ENCODE results near the gene DGKE.

The DGKE gene

GRCh38 chr17:56823848-56824247, 10.1 kb upstream of the DGKE start:
- peaks cover 0 to 19% (median 0%) of the 10 kb centered on the region in 5 donors for H3K4me1 ChIP-seq (ENCODE audit: control insufficient read depth in 5 of 5, insufficient read depth in 5 of 5, low read length in 5 of 5)
- no peaks in the 10 kb centered on the region for H3K27me3 ChIP-seq (ENCODE audit: control insufficient read depth in 5 of 5, insufficient read depth in 4 of 5, low read length in 5 of 5)
- H3K9ac ChIP-seq (ENCODE audit: low read length in 5 of 5) = no peak overlapping the region
- H3K27ac ChIP-seq (ENCODE audit: low read depth, low read length) = no peak overlapping the region
- H3K4me3 ChIP-seq (ENCODE audit: low read depth in 1 of 5, low read length in 5 of 5) = no peak overlapping the region
- no peaks in the 10 kb centered on the region for H3K36me3 ChIP-seq (ENCODE audit: control insufficient read depth in 5 of 5, insufficient read depth in 5 of 5, low read length in 5 of 5)
- H3K9me3 ChIP-seq (ENCODE audit: control insufficient read depth in 5 of 5, low read length in 5 of 5) = no peaks in the 10 kb centered on the region

GRCh38 chr17:56824503-56824902, 9.4 kb upstream of the DGKE start:
- peaks cover 0 to 17% (median 0%) of the 10 kb centered on the region in 5 donors for H3K4me1 ChIP-seq (ENCODE audit: control insufficient read depth in 5 of 5, insufficient read depth in 5 of 5, low read length in 5 of 5)
- H3K9ac ChIP-seq (ENCODE audit: low read length in 5 of 5) = no peak overlapping the region
- no peaks in the 10 kb centered on the region for H3K9me3 ChIP-seq (ENCODE audit: control insufficient read depth in 5 of 5, low read length in 5 of 5)
- no peaks in the 10 kb centered on the region for H3K36me3 ChIP-seq (ENCODE audit: control insufficient read depth in 5 of 5, insufficient read depth in 5 of 5, low read length in 5 of 5)
- no peaks in the 10 kb centered on the region for H3K27me3 ChIP-seq (ENCODE audit: control insufficient read depth in 5 of 5, insufficient read depth in 4 of 5, low read length in 5 of 5)
- no peak overlapping the region for H3K27ac ChIP-seq (ENCODE audit: low read depth, low read length)
- H3K4me3 ChIP-seq (ENCODE audit: low read depth in 1 of 5, low read length in 5 of 5) = no peak overlapping the region

DNA sequence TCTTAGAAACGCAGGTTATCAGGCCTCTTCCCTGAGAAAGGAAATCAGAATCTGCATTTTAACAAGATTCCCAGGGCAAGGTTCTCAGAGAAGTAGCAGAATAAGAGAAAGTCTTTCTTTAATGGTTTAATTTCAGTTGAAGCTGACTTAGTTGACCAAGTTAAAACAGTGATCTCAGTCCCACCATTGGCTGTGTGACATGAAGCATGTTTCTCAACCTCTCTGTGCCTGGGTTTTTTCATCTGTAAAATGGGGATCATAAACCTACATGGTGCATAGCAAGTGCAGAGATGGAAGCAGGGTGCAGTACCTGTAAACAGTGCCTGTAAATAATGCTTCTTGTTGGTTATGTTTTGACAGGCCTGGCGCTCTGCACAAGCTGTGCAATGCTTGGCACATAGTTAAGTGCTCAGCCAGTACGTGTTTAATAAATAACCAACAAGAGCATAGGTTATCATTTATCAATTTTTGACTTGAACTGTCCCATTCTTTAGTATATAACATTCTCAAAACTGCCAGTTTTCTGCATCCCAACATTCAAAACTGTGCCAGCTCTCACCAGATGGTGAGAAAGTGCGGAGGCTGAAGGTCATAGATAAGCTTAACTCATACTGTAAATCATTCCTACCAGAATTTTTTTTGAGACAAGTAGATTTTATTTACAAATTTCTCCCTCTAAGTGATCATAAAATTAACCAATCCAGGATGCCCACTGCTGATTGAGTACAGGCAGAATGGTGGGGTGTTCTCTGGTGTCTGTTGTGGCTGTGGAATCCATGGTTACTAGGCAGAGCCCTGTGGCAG, 7.1 kb upstream of the DGKE start:
- H3K36me3 ChIP-seq (ENCODE audit: control insufficient read depth in 5 of 5, insufficient read depth in 5 of 5, low read length in 5 of 5) = peaks cover 0 to 8% (median 0%) of the 10 kb centered on the region in 5 donors
- H3K4me3 ChIP-seq (ENCODE audit: low read depth in 1 of 5, low read length in 5 of 5) = no peak overlapping the region
- H3K4me1 ChIP-seq (ENCODE audit: control insufficient read depth in 5 of 5, insufficient read depth in 5 of 5, low read length in 5 of 5) = peaks cover 0 to 16% (median 3%) of the 10 kb centered on the region in 5 donors
- no peak overlapping the region for H3K27ac ChIP-seq (ENCODE audit: low read depth, low read length)
- no peaks in the 10 kb centered on the region for H3K9me3 ChIP-seq (ENCODE audit: control insufficient read depth in 5 of 5, low read length in 5 of 5)
- H3K9ac ChIP-seq (ENCODE audit: low read length in 5 of 5) = no peak overlapping the region
- H3K27me3 ChIP-seq (ENCODE audit: control insufficient read depth in 5 of 5, insufficient read depth in 4 of 5, low read length in 5 of 5) = no peaks in the 10 kb centered on the region

DNA sequence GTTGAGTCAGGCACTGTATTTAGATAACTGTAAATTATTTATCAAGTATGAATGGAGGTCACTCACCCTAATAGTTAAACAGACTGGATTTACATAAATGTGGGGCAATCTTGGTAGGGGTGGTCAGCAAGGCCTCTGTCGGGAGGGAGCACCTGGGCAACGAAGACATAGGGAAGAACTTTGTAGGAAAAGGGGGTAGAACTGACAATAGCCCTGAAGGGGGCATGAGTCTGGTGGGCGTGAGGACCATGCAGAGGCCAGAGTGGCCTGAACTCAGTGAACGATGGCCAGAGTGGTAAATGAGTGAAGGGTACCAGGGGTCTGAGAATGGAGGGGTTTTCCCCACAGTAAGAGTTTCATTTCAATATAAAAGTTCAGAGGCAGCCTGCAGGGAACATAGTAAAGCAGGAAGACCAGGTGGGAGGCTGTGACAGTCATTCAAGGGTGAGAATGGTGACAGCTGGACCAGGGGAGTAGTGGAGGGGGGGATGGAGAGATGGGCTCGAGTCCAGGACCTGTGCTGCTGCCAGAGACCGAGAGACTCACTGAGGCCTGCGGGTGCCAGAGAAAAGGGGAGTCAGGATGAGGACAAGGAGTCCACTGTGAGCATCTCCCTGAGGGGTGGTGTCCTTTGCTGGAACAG, 3.1 kb upstream of the DGKE start:
- Histone ChIP-seq H3K4me3 (ENCODE audit: low read depth in 1 of 5, low read length in 5 of 5) (no peak overlapping the region), H3K9me3 (ENCODE audit: control insufficient read depth in 5 of 5, low read length in 5 of 5) (no peaks in the 10 kb centered on the region), H3K27me3 (ENCODE audit: control insufficient read depth in 5 of 5, insufficient read depth in 4 of 5, low read length in 5 of 5) (peaks cover 0 to 2% (median 0%) of the 10 kb centered on the region in 5 donors), H3K36me3 (ENCODE audit: control insufficient read depth in 5 of 5, insufficient read depth in 5 of 5, low read length in 5 of 5) (peaks cover 0 to 8% (median 0%) of the 10 kb centered on the region in 5 donors), H3K27ac (ENCODE audit: low read depth, low read length) (no peak overlapping the region), H3K9ac (ENCODE audit: low read length in 5 of 5) (no peak overlapping the region), H3K4me1 (ENCODE audit: control insufficient read depth in 5 of 5, insufficient read depth in 5 of 5, low read length in 5 of 5) (peaks cover 0 to 34% (median 30%) of the 10 kb centered on the region in 5 donors)

DNA sequence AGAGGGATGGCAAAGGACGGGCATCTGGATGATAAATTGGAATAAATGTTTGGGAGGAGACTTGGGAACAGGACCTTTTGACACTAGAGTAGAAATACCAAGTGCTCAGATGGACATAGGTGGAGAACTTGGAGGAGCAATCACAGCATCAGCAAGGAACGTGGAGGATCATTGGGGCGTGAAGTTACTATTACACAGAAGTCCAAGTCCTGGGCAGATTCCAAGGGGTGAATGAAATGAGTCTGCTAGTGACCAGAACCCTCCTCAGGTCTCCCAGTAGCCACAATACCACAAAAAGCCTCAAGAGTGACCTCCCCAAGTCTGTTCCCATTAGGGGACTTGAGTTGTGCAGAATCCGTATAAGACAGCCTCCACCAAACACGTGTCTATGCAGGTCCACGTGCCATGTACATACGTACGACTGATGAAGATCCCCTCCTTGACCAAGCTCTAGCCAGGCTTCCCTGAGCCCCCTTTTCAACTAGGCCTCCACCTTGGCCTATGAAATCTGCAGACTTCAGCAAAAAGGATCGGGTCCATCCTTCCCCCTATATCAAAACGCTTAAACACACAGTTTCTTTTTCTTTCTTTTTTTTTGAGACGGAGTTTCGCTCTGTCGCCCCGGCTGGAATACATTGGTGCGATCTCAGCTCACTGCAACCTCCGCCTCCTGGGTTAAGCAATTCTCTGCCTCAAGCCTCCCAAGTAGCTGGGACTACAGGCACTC, 2.4 kb upstream of the DGKE start:
- no peaks in the 10 kb centered on the region for H3K9me3 ChIP-seq (ENCODE audit: control insufficient read depth in 5 of 5, low read length in 5 of 5)
- no peak overlapping the region for H3K9ac ChIP-seq (ENCODE audit: low read length in 5 of 5)
- no peak overlapping the region for H3K4me3 ChIP-seq (ENCODE audit: low read depth in 1 of 5, low read length in 5 of 5)
- H3K27me3 ChIP-seq (ENCODE audit: control insufficient read depth in 5 of 5, insufficient read depth in 4 of 5, low read length in 5 of 5) = peaks cover 0 to 2% (median 0%) of the 10 kb centered on the region in 5 donors
- no peak overlapping the region for H3K27ac ChIP-seq (ENCODE audit: low read depth, low read length)
- peaks cover 0 to 36% (median 30%) of the 10 kb centered on the region in 5 donors for H3K4me1 ChIP-seq (ENCODE audit: control insufficient read depth in 5 of 5, insufficient read depth in 5 of 5, low read length in 5 of 5)
- H3K36me3 ChIP-seq (ENCODE audit: control insufficient read depth in 5 of 5, insufficient read depth in 5 of 5, low read length in 5 of 5) = peaks cover 0 to 8% (median 0%) of the 10 kb centered on the region in 5 donors

- H3K4me1 ChIP-seq (ENCODE audit: control insufficient read depth in 5 of 5, insufficient read depth in 5 of 5, low read length in 5 of 5) = peaks cover 0 to 45% (median 30%) of the 10 kb centered on the region in 5 donors
- H3K9ac ChIP-seq (ENCODE audit: low read length in 5 of 5) = peak overlapping the region in 1 of 5 donors; percentile 70
- H3K4me3 ChIP-seq (ENCODE audit: low read depth in 1 of 5, low read length in 5 of 5) = peak overlapping the region in 4 of 5 donors; percentile 78 to 85 (median 82)
- peaks cover 0 to 2% (median 0%) of the 10 kb centered on the region in 5 donors for H3K27me3 ChIP-seq (ENCODE audit: control insufficient read depth in 5 of 5, insufficient read depth in 4 of 5, low read length in 5 of 5)
- peaks cover 0 to 8% (median 0%) of the 10 kb centered on the region in 5 donors for H3K36me3 ChIP-seq (ENCODE audit: control insufficient read depth in 5 of 5, insufficient read depth in 5 of 5, low read length in 5 of 5)
- H3K27ac ChIP-seq (ENCODE audit: low read depth, low read length) = peak overlapping the region; percentile 66
- no peaks in the 10 kb centered on the region for H3K9me3 ChIP-seq (ENCODE audit: control insufficient read depth in 5 of 5, low read length in 5 of 5)
Observed at GRCh38 chr17:56832446-56832845, 1.5 kb upstream of the DGKE start.

DNA sequence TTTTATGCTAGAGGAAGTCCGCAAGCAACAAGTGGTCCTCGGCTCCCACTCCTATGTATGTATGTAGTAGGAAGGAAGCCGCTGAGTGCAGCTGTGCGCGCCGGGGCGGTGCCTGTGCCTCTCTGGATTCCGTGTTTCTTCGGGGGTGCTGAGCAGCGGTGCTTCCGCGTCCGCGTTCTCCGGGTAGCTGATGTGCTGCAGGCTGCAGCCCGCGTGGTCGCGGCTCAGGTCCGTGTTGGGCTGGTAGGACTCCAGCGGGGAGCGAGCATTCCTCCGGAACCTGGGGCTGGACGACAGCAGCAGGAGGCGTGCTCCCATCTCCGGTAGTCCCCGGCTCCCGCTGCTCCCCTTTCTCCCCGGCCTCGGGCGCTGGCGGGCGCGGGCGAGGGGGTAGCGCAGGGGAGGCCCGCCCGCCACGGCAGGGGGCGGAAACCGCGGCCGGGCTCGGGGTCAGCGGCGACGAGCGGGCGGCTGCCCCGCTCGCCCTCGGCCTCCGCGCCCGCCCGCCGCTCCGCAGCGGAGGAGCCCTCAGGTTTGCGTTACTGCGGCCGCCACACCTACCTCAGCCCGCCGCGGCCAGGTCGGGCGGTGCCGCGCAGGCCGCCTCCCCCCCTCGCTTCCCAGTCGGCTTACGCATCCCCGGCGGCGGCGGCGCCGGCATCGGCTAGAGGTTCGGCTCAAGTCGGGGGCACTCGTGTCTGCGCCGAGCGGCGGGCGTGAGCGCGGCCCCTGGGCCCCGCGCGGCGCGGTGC, 718 bp upstream of the DGKE start:
- Histone ChIP-seq H3K4me1 (ENCODE audit: control insufficient read depth in 5 of 5, insufficient read depth in 5 of 5, low read length in 5 of 5) (peaks cover 0 to 53% (median 30%) of the 10 kb centered on the region in 5 donors), H3K9ac (ENCODE audit: low read length in 5 of 5) (peak overlapping the region in 3 of 5 donors; percentile 67 to 76 (median 70)), H3K36me3 (ENCODE audit: control insufficient read depth in 5 of 5, insufficient read depth in 5 of 5, low read length in 5 of 5) (peaks cover 0 to 8% (median 0%) of the 10 kb centered on the region in 5 donors), H3K27me3 (ENCODE audit: control insufficient read depth in 5 of 5, insufficient read depth in 4 of 5, low read length in 5 of 5) (peaks cover 0 to 2% (median 0%) of the 10 kb centered on the region in 5 donors), H3K4me3 (ENCODE audit: low read depth in 1 of 5, low read length in 5 of 5) (peak overlapping the region; percentile 46 to 85 (median 80)), H3K9me3 (ENCODE audit: control insufficient read depth in 5 of 5, low read length in 5 of 5) (no peaks in the 10 kb centered on the region), H3K27ac (ENCODE audit: low read depth, low read length) (peak overlapping the region; percentile 66)

GRCh38 chr17:56834380-56835263, 671 bp downstream of the DGKE start:
- Histone ChIP-seq H3K27me3 (ENCODE audit: control insufficient read depth in 5 of 5, insufficient read depth in 4 of 5, low read length in 5 of 5) (peaks cover 0 to 2% (median 0%) of the 10 kb centered on the region in 5 donors), H3K27ac (ENCODE audit: low read depth, low read length) (peak overlapping the region; percentile 72), H3K36me3 (ENCODE audit: control insufficient read depth in 5 of 5, insufficient read depth in 5 of 5, low read length in 5 of 5) (peaks cover 0 to 8% (median 0%) of the 10 kb centered on the region in 5 donors), H3K9ac (ENCODE audit: low read length in 5 of 5) (peak overlapping the region in 4 of 5 donors; percentile 26 to 72 (median 68)), H3K4me3 (ENCODE audit: low read depth in 1 of 5, low read length in 5 of 5) (peak overlapping the region; percentile 61 to 85 (median 69)), H3K4me1 (ENCODE audit: control insufficient read depth in 5 of 5, insufficient read depth in 5 of 5, low read length in 5 of 5) (peaks cover 0 to 55% (median 30%) of the 10 kb centered on the region in 5 donors), H3K9me3 (ENCODE audit: control insufficient read depth in 5 of 5, low read length in 5 of 5) (no peaks in the 10 kb centered on the region)
